SK-N-SH treated with all-trans-retinoic acid at 6 μM for 48 hours (cell line): ENCODE results near the gene MFRP.

Experiments used
- ATAC-seq: fragments of 200-7000 bp; cut with Tn5 transposase; 3 replicates; pipeline ENCODE4 v1.9.1; 2020; ENCODE audit warnings: mild to moderate bottlenecking, moderate library complexity
- ARNTL ChIP-seq: fragments of 450-650 bp; formaldehyde crosslinking; IDR thresholded peaks from 2 replicates; pipeline ENCODE4 v1.5.0; 2020; ENCODE audit warnings: low read depth, mild to moderate bottlenecking, moderate library complexity, borderline replicate concordance
- BACH2 ChIP-seq: fragments of 250-450 bp; sonication (Bioruptor Pico); IDR thresholded peaks from 2 replicates; pipeline ENCODE4 v1.9.0; 2021; ENCODE audit warnings: mild to moderate bottlenecking, borderline replicate concordance
- CSDC2 ChIP-seq: fragments of 250-450 bp; sonication (Bioruptor Pico); IDR thresholded peaks from 2 replicates; pipeline ENCODE4 v1.5.0; 2020; ENCODE audit warnings: mild to moderate bottlenecking, moderate library complexity
- CSRNP3 ChIP-seq: fragments of 250-450 bp; sonication (Bioruptor Pico); IDR thresholded peaks from 2 replicates; pipeline ENCODE4 v1.5.1; 2021; ENCODE audit warnings: mild to moderate bottlenecking, moderate library complexity
- ESRRG ChIP-seq: fragments of 250-450 bp; sonication (Bioruptor Pico); IDR thresholded peaks from 2 replicates; pipeline ENCODE4 v1.6.1; 2021; ENCODE audit warnings: mild to moderate bottlenecking
- GLIS3 ChIP-seq: fragments of 250-450 bp; sonication (Bioruptor Pico); IDR thresholded peaks from 2 replicates; pipeline ENCODE4 v1.5.0; 2020; ENCODE audit warnings: mild to moderate bottlenecking, moderate library complexity
- OSR1 ChIP-seq: fragments of 250-450 bp; sonication (Bioruptor Pico); IDR thresholded peaks from 2 replicates; pipeline ENCODE4 v1.8.0; 2022; ENCODE audit warnings: moderate library complexity, mild to moderate bottlenecking, inconsistent platforms
- RARB ChIP-seq: fragments of 250-450 bp; sonication (Bioruptor Pico); IDR thresholded peaks from 2 replicates; pipeline ENCODE4 v1.8.0; 2021; ENCODE audit warnings: mild to moderate bottlenecking, moderate library complexity
- SNAI2 ChIP-seq: fragments of 250-450 bp; sonication (Bioruptor Pico); IDR thresholded peaks from 2 replicates; pipeline ENCODE4 v1.5.0; 2020; ENCODE audit warnings: mild to moderate bottlenecking, moderate library complexity
- TCF4 ChIP-seq: fragments of 250-450 bp; sonication (Bioruptor Pico); IDR thresholded peaks from 2 replicates; pipeline ENCODE4 v1.8.0; 2021; ENCODE audit warnings: mild to moderate bottlenecking, moderate library complexity, borderline replicate concordance
- TOX ChIP-seq: fragments of 250-450 bp; sonication (Bioruptor Pico); IDR thresholded peaks from 2 replicates; pipeline ENCODE4 v1.8.0; 2021; ENCODE audit warnings: mild to moderate bottlenecking, moderate library complexity, borderline replicate concordance
- TSHZ2 ChIP-seq: fragments of 250-450 bp; sonication (Bioruptor Pico); IDR thresholded peaks from 2 replicates; pipeline ENCODE4 v1.5.0; 2020; ENCODE audit warnings: mild to moderate bottlenecking, moderate library complexity
- ZC3H10 ChIP-seq: fragments of 250-450 bp; sonication (Bioruptor Pico); IDR thresholded peaks from 2 replicates; pipeline ENCODE4 v1.5.1; 2021; ENCODE audit warnings: mild to moderate bottlenecking, moderate library complexity
- ZFP3 ChIP-seq: fragments of 250-450 bp; sonication (Bioruptor Pico); IDR thresholded peaks from 2 replicates; pipeline ENCODE4 v1.5.0; 2020; ENCODE audit warnings: mild to moderate bottlenecking, moderate library complexity
- ZFP30 ChIP-seq: fragments of 450-650 bp; formaldehyde crosslinking; IDR thresholded peaks from 2 replicates; pipeline ENCODE4 v1.5.0; 2022; ENCODE audit warnings: mild to moderate bottlenecking, moderate library complexity
- ZNF565 ChIP-seq: fragments of 450-650 bp; formaldehyde crosslinking; conservative IDR thresholded peaks from 2 replicates; pipeline ENCODE4 v1.5.0; 2020; ENCODE audit warnings: low read depth, mild to moderate bottlenecking, moderate library complexity
- ZNF70 ChIP-seq: fragments of 450-650 bp; formaldehyde crosslinking; IDR thresholded peaks from 2 replicates; pipeline ENCODE4 v1.5.0; 2020; ENCODE audit warnings: mild to moderate bottlenecking, moderate library complexity
- ZNF8 ChIP-seq: fragments of 450-650 bp; formaldehyde crosslinking; IDR thresholded peaks from 2 replicates; pipeline ENCODE4 v1.5.0; 2020; ENCODE audit warnings: mild to moderate bottlenecking, moderate library complexity
- TF ChIP-seq, protein P1 (sequence below): fragments of 250-450 bp; sonication (Bioruptor Pico); IDR thresholded peaks from 2 replicates; pipeline ENCODE4 v1.8.0; 2020; ENCODE audit warnings: mild to moderate bottlenecking, moderate library complexity, borderline replicate concordance
- TF ChIP-seq, protein P2 (sequence below): fragments of 250-450 bp; sonication (Bioruptor Pico); IDR thresholded peaks from 2 replicates; pipeline ENCODE4 v1.5.1; 2020; ENCODE audit warnings: low read depth, mild to moderate bottlenecking, moderate library complexity

Gene MFRP

DNA sequence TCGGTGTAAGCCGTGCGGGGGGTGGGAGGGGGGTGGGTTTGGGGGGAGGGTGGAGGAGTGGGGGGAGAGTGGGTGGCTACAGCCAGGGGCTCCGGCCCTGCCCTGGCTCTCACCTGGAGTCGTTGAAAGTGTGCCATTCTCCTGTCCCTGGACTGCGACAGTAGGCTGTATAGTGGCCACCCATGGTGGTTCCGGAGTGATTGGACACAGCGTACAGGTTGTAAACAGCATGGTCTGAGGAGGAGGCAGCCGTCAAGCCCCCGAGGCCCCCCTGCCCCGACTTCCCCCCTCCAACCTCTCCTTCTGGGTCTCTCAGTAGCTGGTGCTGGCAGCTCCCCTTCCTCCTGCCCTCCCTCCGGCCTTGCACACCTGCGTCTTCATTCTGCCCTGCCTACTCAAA lies 10.6 kb upstream of the MFRP start:
- no peak for ATAC-seq
- TF ChIP-seq, protein P1, sequence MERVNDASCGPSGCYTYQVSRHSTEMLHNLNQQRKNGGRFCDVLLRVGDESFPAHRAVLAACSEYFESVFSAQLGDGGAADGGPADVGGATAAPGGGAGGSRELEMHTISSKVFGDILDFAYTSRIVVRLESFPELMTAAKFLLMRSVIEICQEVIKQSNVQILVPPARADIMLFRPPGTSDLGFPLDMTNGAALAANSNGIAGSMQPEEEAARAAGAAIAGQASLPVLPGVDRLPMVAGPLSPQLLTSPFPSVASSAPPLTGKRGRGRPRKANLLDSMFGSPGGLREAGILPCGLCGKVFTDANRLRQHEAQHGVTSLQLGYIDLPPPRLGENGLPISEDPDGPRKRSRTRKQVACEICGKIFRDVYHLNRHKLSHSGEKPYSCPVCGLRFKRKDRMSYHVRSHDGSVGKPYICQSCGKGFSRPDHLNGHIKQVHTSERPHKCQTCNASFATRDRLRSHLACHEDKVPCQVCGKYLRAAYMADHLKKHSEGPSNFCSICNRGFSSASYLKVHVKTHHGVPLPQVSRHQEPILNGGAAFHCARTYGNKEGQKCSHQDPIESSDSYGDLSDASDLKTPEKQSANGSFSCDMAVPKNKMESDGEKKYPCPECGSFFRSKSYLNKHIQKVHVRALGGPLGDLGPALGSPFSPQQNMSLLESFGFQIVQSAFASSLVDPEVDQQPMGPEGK (CRISPR knock-in tag), result no peak
- no peak for TF ChIP-seq ZFP3
- TF ChIP-seq TCF4 (CRISPR knock-in tag), result no peak
- no peak for TF ChIP-seq RARB (CRISPR knock-in tag)
- no peak for TF ChIP-seq BACH2 (CRISPR knock-in tag)
- TF ChIP-seq ARNTL (CRISPR knock-in tag), result no peak
- no peak for TF ChIP-seq TSHZ2
- no peak for TF ChIP-seq TOX (CRISPR knock-in tag)
- no peak for TF ChIP-seq ZFP30 (CRISPR knock-in tag)
- no peak for TF ChIP-seq ZNF70 (CRISPR knock-in tag)
- TF ChIP-seq SNAI2, result no peak
- TF ChIP-seq CSDC2, result no peak
- TF ChIP-seq ESRRG, result no peak

DNA sequence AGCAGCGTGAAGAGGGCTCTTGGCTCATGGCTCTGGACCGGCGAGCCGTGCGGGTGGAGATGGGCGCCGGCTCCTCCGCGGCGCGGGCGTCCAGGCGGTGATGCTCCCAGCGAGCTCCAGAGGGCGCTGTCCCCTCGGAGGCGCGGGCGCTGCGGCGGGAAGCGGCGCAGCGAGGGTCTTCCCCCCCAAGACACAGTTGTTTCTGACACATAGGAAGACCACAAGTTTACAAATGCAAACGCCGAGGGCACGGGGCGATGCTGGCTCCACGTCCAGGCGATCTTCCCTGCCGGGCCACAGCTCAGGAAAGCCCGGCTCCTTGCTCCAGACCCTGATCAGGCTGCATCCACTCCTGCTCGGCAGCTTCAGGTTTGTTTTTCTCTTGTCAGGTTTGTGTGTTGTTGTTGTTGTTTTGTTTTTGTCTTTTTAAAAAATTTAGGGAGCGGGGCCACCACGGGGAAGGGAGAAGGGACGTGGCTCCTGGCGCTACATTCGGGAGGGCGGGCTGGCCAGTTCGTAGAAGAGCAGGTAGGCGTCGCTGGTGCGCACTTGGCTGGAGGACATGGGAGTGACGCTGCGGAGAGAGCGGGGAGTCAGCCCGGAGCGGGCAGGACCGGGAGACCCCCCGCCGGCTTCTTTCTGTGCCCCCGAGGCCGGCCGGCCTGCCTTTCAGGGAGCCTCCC lies 10.0 kb upstream of the MFRP start:
- TF ChIP-seq ZNF565 (no peak), ZFP3 (0 out of 2 replicates have a peak, but pooled peaks have one; percentile 40), GLIS3 (CRISPR knock-in tag) (no peak), ZNF8 (no peak)
- ATAC-seq, result peak; percentile 80

DNA sequence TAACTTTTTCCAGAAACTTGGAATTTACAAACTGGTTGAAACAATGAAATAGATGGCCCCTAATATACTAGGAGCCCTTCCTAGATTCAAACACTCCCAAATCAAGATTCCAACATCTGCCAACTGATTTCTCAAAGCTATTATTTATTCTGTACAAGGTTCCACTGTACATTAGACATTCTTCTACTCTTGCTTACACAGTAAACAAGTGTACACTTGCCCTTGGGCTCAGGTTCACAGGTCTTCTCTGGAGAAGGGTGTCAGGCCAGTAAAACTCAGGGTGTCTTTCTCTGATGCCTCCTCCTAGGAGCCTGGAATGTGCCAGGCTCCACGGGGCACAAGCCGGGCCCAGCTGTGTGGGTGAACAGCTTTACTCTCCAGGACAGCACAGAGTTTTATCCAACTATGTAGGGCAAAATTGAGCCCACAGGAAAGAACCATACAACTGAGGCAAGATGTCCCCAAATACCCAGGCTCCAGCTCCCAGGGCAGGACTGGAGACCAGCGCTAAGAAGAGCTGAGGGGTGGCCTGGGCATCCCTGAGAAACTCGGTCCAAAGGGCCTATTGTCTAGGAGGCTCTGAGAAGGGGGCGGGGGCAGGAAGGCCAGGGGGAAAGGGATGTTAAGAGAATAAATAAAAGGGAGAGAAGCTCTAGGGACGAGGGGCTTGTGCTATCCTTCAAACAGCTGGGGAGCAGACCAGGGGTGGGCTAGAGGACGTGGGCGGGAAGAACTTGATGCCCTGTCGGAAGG lies 8.8 kb upstream of the MFRP start:
- TF ChIP-seq ARNTL (CRISPR knock-in tag) (no peak), ZC3H10 (CRISPR knock-in tag) (no peak)

DNA sequence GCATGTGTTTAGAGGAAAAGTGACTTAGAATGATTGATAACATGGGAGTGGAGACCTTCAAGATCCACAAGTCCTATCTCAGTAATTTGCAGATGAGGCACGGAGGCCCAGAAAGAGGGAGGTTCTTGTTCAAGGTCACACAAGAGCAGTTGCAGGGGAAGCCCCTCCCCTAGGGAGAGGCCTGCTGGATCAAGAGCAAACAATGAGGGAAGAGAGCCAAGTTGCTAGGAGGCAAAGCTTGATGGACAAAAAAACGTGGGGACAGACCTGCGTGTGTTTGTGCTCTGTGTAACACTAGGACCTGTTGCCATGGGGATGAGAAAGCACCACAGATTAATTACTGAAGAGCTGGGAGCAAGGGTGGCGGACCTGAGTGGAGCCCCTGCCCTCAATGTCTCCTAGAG lies 6.4 kb upstream of the MFRP start:
- TF ChIP-seq ZNF8, result no peak
- no peak for TF ChIP-seq TCF4 (CRISPR knock-in tag)
- TF ChIP-seq BACH2 (CRISPR knock-in tag), result no peak
- no peak for TF ChIP-seq ARNTL (CRISPR knock-in tag)
- no peak for TF ChIP-seq CSRNP3
- TF ChIP-seq ZNF565, result no peak
- ATAC-seq, result no peak; the same call in 1 of the 3 replicates

More for the DNA sequence above, 8.8 kb upstream of the MFRP start:
- no peak for ATAC-seq

DNA sequence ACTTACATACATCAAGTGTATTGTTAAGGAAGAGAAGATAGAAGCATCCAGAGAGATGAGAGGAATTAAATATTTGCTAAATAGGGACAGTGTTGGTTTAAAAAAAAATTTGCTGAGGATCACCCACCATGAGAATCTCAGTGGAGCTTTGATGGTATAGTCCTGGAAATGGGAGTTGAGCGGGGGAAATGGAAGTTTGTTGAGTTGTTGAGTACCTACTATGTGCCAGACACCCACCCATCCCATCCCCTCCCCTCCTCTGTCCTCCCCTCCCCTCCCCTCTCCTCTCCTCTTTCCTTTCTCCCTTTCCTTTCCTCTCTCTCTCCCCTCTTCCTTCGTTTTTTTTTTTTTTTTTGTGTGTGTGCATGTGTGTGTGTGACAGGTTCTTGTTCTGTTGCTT lies 4.7 kb upstream of the MFRP start:
- no peak for TF ChIP-seq ARNTL (CRISPR knock-in tag)
- TF ChIP-seq ZC3H10 (CRISPR knock-in tag), result no peak
- no peak for TF ChIP-seq ZNF70 (CRISPR knock-in tag)
- TF ChIP-seq TSHZ2, result no peak
- no peak for TF ChIP-seq TOX (CRISPR knock-in tag)
- TF ChIP-seq TCF4 (CRISPR knock-in tag), result no peak
- TF ChIP-seq ZNF8, result no peak
- no peak for TF ChIP-seq RARB (CRISPR knock-in tag)
- TF ChIP-seq ZFP30 (CRISPR knock-in tag), result no peak
- TF ChIP-seq, protein P2, sequence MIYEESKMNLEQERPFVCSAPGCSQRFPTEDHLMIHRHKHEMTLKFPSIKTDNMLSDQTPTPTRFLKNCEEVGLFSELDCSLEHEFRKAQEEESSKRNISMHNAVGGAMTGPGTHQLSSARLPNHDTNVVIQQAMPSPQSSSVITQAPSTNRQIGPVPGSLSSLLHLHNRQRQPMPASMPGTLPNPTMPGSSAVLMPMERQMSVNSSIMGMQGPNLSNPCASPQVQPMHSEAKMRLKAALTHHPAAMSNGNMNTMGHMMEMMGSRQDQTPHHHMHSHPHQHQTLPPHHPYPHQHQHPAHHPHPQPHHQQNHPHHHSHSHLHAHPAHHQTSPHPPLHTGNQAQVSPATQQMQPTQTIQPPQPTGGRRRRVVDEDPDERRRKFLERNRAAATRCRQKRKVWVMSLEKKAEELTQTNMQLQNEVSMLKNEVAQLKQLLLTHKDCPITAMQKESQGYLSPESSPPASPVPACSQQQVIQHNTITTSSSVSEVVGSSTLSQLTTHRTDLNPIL (CRISPR knock-in tag), result no peak
- no peak for TF ChIP-seq ZFP3
- no peak for TF ChIP-seq OSR1 (CRISPR knock-in tag)
- TF ChIP-seq ZNF565, result no peak
- ATAC-seq, result no peak
